Fibroblast of skin of scalp (primary cell): ENCODE data around the gene CEACAM18. TPM values are rescaled to one million over a fixed set of nuclear protein-coding genes. Genes with fewer than 3 reads are reported as not detected.
"Not testable (repeated sequence)": the region's sequence is repeated elsewhere in the genome, so short reads cannot be mapped to it uniquely, and the experiment has no call there.

Source experiments
- DNase-seq: peaks from one replicate; pipeline ENCODE4 v3.0.0-alpha.2; 2013
- polyA plus RNA-seq, 2 experiments: library from polyadenylated mRNA; unstranded; fragments of 120-200 nt; gene quantifications; one replicate each; pipeline ENCODE4 v1.2.1, GENCODE V29; 2013; ENCODE audit not compliant: insufficient read length in 2 of 2

Gene CEACAM18
- polyA plus RNA-seq (2013, experiment 1 of 2; ENCODE audit: insufficient read length), result not detected
- not detected for polyA plus RNA-seq (2013, experiment 2 of 2; ENCODE audit: insufficient read length)

DNA sequence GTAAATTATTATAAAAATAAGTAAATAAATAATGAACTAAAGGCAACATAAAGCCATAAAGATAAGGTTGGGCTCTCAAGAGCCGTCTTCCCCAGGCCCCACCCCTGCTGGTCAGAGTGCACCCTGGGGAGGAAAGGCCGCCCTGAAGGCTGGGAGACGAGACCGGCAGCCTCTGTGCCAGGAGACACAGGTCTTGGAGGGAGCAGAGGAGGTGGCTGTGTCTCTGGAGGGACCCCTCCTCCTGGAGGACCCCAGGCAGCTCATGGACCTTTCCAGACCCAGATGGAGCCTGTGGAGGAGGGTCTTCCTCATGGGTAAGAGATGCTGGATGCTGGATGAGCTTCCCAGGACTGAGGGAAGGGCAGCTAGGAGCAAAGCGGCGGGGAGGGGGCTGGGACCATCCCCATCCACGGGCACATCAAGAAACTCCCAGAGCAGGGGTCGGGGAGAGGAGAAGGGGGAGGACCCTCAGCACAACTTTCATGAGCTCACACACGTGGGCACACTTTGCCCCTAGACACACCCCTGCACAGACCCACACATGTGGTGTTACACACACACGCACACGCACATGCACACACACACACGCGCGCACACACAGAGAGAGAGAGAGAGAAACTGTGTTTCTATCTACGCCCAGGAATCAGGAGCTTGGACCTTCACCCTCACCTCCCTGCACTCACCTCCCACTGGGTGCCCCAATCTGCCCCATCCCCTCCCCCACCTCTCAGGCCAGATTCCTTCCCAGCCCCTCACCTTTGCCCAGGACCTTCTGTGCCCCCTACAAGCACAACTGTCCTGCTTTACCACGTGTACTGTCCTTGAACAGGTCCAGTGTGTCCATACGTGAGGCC, at the start of gene CEACAM18:
Gene CEACAM18 (plus strand): TSS at position 159 of the 854 bp plus-strand sequence.
- no peak for DNase-seq

DNA sequence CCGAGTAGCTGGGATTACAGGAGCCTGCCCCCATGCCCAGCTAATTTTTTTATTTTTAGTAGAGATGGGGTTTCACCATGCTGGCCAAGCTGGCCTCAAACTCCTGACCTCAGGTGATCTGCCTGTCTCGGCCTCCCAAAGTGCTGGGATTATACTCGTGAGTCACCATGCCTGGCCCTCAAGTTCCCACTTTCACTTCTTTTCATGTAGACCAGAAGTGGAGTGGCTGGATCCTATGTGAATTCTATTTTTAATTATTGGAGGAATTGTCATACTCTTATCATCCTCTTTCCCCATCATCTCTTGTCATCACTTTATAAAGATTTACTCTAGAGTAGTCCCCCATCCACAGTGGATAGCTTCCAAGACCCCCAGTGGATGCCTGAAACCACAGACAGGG, 48.1 kb upstream of the CEACAM18 start:
- DNase-seq, result no peak

DNA sequence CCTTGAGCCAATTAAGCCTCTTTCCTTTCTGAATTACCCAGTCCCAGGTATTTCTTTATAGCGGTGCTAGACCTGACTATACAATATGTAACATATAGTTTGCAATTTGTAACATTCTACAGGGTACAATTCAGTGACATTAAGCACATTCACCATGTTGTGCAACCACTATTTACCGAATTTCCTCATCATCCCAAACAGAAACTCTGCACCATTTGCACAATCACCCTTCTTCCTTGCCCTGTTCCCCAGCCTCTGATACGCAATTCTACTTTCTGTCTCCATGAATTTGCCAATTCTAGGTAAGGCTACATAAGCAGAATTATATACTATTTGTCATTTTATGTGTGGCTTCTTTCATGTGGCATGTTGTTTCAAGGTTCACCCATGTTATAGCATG, 47.2 kb upstream of the CEACAM18 start:
- DNase-seq, result no peak

DNA sequence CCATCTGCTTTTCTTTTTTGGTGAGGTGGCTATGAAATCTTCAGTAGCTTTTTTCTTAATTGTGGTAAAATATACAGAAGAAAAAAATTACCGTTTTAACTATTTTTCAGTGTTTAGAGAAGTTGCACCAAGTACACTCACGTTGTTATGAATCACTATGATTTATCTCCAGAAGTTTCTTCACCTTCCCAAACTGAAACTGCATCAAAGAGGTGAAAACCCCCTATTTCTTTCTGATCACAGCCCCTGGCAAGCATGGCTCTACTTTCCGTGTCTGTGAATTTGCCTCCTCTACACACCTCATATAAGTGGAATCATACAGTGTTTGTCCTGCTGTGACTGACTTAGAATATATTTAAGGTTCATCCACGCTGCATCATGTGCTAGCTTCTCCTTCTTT, 45.3 kb upstream of the CEACAM18 start:
- no peak for DNase-seq

DNA sequence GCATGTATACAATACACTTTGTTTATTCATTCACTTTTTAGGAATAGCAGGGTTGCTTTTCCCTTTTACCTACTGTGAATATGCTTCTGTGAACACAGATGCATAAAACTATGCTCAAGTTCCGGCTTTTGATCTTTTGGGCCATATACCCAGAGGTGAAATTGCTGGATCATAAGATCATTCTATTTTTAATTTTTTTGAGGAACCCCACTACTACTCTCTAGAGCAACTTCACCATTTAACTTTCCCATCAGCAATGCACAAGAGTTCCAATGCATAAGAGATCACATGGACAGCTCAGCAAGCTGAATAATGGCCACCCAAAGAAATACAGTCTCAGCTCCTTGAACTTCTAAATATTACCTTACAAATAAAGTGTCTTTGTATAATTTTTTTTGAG, 43.9 kb upstream of the CEACAM18 start:
- DNase-seq, result no peak

DNA sequence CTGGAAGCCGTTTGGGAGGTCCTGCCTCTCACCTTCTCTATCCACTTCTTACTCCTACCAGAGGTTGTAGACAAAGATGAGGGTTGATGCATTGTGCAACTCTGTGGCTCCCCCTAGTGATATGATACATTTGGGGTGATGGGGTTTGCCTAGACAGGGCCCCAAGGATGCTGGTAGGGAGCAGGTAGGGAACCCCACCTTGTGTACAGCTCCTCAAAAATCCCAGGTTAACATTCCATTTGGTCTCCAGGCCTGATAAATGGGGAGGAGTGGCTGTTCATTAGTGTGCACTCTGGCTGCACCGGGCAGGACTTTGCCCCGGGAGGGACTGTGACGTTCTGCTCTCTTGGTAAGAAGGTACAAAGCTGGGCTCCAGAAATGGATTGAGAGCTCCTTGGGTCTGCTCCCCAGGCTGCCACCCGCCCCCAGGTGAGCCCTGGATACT, 39.3 kb upstream of the CEACAM18 start:
- no peak for DNase-seq

DNA sequence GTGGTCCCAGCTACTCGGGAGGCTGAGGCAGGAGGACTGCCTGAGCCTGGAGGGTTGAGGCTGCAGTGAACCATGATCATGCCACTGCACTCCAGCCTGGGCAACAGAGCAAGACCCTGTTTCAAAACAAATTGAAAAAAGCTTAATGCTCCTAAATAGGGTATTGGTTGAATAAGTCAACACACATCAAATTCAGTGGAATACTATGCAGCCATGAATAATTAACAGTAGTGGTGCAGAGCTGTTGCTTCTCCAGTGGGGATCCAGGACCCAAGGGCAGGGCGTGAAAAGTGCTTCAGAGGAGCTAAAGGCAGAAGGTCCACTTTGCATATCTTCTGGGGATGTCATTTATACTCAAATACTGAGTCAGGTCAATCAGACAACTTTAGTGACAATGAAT, 38.3 kb upstream of the CEACAM18 start:
- DNase-seq, result no peak

DNA sequence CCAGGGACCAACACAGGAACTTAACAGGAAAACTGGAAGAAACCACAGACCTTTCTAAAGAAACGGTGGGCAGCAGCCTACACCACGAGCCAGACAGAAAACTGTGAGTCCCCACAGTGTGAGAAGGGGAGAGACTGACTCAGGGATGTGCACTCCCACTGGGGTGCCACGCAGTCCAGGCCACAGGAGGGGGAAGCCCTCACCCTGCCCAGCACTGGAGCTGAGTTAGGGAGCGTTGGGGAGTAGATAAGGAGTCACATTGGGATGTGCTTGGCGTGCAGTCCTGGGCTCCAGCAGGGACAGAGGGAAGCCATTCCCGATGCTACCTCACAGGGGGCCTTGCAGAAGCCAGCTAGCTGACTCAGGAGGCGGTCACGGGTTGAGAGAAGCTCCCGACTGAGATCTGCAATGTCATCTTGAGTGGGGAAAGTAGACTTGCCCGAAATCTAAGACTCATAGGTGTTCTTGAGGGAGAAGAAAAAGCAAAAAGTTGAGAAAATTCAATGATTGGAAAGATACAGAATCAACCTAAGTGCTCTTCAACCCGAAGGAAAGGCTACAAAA, 37.4 kb upstream of the CEACAM18 start:
- no peak for DNase-seq

DNA sequence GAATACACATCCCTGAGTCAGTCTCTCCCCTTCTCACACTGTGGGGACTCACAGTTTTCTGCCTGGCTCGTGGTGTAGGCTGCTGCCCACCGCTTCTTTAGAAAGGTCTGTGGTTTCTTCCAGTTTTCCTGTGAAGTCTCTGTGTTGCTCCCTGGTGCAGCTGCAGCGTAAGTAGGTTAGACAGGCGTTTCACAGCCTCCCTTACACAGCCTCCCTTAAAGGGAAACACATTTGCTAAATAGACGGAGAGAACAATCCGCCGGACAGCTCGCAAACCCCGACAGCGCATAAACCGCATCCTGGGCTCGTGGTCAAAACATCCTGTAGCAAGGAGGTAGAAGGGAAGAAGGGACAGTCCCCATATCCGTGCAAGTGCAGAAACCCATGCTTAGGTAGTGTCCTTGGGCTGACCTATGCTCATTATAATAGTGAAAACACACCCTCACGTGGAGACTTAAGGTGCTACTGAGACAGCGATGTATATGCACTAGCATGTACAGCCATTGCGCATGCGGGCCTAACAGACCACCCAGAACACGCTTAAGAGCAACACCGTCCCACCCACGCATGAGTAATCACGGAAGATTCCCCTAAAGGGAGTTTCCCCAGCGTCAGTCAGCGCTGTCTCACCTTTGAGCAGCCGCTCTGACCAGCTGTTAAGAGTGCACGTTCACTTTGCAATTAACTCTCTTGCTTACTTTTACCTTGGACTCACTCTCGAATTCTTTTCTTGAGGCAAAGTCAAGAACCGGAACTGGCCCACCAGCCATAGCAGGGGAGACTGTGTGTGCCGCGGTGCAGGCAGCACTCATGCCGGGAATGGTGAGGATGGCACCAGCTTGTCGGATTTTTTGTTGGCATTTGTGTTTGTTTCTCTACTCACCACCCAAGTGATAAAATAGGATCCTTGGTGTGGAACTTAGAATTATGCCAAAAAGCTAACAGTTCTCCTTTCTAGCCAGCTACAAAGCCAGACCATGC, 36.6 kb upstream of the CEACAM18 start:
- DNase-seq, result no peak

DNA sequence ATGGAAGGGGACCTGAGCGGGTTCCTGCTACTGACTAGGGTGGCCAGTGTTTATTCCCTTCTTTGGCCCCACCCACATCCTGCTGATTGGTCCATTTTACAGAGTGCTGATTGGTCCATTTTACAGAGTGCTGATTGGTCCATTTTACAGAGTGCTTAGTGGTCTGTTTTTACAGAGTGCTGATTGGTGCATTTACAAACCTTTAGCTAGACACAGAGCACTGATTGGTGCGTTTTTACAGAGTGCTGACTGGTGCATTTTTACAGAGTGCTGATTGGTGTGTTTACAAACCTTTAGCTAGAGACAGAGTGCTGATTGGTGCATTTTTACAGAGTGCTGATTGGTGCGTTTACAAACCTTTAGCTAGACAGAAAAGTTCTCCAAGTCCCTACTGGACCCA, 30.8 kb upstream of the CEACAM18 start:
- not testable (repeated sequence) for DNase-seq

DNA sequence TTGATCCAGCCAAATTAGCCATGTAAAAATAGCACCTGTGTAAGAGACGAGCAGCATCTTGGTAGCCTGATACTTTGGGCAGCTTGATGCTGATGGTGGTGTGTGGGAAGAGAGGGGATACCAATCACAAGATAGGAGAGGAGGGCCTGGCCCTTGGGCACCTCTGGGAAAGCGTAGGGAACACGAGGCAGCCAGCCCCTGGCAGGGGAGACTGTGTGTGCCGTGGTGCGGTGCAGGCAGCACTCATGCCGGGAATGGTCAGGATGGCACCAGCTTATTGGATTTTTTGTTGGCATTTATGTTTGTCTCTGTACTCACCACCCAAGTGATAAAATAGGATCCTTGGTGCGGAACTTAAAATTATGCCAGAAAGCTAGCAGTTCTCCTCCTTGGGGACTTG, 30.3 kb upstream of the CEACAM18 start:
- no peak for DNase-seq

DNA sequence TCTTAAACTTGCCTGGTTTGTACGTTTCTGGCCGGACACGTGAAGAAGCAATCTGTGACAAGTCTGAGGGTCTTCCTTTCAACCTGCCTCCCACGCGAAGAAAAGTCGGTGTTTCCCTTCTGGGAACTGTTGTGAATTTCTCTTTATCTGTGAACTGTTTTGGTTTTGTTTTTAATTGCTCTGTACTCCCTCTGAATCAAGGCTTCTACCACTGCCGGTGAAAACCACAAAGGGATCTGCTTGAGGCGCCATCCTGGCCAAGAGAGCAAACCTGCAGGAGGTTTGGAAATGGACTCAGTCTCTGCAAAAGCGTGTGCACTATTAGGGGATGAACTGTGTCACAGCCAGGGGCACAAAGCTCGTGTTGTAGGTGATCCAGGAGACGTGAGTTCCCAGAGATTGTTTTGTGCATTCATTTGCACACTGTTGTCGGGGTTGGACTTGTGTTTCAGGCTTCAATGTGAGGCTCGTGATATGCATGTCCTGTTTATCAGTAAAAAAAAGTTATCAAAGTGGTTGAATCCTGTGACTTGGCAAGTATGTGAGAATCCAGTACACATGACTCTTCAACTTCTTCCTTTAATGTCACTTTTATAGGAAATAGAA, 29.8 kb upstream of the CEACAM18 start:
- DNase-seq, result no peak

DNA sequence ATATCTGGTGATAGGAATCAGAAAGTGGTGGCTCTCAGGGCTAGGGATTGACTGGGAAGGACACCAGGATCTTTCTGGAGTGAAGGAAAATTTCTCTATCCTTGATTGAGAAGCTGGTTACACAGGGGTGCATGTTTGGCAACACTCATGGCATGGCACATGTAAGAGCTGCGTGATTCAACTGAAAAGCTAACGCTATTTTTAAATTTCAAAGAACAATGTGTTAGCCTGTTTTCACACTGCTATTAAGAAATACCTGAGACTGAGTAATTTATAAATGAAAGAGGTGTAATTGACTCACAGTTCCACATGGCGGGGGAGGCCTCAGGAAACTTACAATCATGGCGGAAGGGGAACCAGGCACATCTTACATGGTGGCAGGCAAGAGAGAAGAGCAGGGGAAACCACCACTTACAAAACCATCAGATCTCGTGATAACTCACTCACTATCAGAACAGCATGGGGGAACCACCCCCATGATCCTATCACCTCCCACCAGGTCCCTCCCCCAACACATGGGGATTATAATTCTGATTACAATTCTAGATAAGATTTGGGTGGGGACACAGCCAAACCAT, 27.5 kb upstream of the CEACAM18 start:
- DNase-seq, result no peak

DNA sequence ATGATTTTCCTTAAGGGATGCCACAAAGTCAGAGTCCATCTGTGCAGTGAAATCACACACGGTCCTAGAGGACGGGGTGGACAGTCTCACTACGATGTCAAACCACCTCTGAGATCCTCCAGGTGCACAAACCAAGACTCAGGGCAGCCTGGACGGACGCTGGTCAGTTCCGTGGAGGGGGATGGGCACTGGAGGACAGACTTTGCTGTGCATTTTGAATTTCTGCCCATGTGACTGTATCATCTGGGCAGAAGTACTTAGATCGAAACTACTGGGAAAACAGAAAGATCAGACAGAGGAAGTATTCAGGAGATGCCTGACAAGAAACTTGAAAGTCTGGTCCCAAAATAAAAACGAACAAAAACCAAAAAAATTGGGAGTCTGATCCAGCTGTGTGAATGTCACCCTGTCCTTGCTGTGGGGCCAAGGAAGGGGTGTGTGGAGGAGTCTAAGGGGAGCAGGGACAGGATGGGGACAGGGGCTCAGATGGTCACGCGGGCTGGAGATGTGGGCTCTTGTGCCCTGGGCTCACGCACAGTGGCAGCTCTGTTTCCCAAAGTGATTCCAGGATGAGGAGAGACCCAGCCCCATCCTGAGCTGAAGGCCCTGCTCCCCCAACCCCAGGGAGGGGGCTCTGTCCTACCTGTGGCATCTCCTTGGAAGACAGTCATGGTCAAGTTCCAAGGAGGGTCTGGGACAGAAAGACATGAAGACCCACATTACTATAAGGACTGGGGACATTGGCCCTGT, 21.6 kb upstream of the CEACAM18 start:
- no peak for DNase-seq

DNA sequence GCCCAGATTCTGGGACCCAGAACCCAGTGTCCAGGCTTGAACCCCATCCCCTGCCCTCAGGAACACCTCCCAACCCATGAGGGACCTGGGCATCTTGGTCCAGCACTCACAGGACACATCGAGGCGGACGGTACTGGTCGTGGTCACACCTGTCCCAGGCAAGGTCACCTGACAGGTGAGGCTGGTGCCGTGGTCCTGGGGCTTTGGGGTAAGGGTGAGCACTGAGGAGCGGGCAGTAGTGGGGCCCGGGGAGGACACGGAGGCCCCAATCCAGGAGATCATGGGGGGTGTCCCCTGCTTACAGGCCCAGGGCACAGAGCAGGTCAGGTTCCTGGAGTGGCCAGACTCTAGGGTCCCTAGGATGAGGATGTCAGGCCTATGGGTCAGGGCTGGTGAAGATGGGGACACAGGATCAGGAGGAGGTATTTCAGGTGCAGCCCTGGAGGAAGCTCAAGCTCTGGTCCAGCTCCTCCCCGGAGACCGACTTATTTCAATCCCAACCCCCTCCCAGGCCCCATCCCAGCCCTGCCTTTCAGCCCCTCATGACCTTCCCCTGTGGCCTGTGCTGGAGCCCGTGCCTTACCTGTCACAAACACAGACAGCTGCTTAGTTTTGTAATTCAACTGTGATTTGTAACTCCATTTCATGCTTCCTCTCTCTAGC, 20.9 kb upstream of the CEACAM18 start:
- no peak for DNase-seq

DNA sequence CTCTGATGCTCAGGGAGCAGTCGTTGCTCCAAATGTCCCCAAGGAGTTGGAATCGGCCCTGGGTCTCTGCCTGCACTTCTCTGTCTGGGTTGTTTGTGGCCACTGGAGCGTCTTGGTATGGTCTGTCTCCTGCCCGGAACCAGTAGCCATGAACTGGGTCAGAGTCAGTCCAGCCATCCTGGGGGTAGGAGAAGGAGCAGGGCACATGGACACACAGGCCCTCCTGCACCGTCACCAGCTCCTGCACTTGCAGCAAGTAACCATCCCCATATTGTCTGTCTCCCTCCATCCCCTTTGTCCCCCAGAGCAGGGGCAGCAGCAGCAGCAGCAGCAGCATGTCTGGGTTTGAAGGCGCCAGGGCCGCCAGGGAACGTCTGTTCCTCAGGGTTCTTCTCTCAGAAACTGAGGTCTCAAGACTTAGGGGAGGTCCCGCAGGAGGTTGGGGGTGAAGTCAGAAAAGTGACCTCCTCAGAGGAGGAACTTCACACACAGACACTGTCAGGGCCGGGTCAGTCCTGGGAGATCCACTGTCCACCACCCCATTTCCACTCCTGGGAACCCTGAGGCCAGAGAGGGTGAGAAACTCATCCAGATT, 20.2 kb upstream of the CEACAM18 start, which contains the start of gene SIGLEC8:
Gene SIGLEC8 (minus strand): TSS at position 404 of the 595 bp plus-strand sequence. CDS start 67 bp downstream, at position 337.
- no peak for DNase-seq

DNA sequence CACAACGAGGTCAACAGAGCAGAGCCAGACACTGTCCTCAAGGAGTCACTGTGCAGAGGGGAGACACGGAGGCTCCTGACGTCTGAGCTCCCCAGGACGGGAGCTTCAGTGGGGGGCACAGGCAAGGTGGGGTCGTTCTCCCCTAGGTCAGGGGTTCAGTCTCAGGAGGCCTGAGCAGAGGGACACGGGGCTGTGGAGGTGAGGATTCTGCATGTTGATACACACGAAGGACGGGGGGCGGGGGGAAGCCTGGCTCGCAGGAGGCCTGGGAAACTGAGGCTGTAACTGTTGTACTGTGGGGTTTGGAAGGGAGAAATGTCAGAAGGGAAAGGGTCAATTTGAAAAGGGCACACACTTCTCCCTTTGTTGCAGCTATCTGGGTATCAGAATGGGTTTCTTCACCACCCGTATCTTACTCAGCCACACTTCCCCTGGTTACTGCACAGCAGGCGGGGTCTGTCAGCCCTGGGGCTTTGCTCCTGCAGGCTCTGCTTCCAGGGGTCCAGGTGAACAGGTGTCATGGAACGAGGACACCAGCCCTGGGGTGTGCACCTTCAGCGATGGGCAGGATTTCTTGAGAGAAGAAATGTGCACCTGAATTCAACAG, 19.3 kb upstream of the CEACAM18 start:
- no peak for DNase-seq

DNA sequence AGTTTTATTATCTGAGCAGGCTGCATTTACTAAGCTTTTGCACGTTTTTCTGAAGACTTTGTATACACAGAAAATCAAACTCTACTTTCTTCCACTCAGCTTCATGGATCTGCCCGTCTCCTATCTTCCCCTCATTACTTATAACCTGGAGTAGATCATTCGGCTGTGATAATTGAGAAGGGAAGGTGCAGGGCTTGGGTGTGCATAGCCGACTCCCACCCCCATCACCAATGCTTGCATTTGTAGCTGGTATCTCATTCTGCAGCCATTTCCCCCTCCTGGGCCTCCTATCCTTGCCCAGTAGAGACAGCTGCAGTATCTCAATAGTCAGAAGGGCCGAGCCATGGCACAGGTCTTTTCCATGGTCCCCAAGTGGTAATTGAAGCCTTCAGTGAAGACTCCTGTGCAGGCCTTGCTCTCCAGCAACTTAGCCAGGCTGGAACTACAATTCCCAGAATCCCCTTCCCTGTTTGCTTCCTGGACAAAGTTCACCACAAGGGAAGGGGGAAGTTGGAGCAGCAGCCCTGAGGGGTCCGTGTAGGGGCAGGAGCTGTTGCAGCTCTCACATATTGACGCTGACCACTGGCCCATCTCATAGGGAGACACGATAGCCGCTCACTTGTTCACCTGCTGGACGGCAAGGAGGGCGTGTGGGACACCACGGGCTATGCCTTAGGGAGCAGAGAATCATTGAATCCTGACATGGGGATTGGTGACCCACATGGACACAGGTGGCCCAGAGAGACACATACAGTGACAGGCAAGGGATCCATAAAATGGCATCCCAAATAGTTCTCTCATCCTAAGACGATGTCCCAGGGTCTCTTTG, 18.0 kb upstream of the CEACAM18 start:
- DNase-seq, result peak; percentile 7

DNA sequence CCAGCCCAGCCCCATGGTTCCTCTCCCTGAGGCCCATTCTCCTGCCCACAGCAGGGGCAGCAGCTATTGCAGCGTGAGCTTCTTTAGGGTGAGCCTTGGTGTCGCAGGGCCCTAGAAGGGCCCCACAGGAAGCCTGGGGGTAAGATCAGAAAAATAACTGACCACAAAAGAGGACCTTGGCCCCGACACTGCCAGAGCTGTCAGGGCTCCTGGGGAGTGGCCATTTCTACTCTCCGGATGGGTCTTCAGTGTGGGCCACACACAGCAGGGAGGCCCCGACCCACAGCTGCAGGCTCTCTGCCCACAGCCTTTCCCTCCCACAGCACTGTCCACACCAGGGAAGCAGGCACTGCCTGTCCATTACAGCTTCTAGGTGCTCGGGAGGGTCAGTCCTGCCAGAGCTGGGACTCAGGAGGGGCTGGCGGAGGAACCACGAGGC, 16.6 kb upstream of the CEACAM18 start:
- no peak for DNase-seq
